CD14-positive monocyte (primary cell): ENCODE measurements around the gene XRCC5. TPM values are rescaled to one million over a fixed set of nuclear protein-coding genes. Genes with fewer than 3 reads are reported as not detected.

Experiments
- DNase-seq, 3 donors: peaks; one replicate each; pipeline ENCODE4 v3.0.0-alpha.2; 2011 to 2022
- H2AFZ ChIP-seq: 2 replicates; pipeline ENCODE4 v1.6.0; 2012; ENCODE audit warnings: mild to moderate bottlenecking, low read depth, low read length, inconsistent platforms; ENCODE audit not compliant: insufficient read depth, poor library complexity, severe bottlenecking
- H3K27ac ChIP-seq, 2 donors: 1 replicate in 1 of 2; 2 replicates in 1 of 2; pipeline ENCODE4 v1.5.1; 2012 to 2013; ENCODE audit warnings: low read length in 2 of 2, control low read depth in 1 of 2, inconsistent platforms in 1 of 2, low read depth in 1 of 2, mild to moderate bottlenecking in 1 of 2
- H3K27me3 ChIP-seq, 2 donors: one replicate each; pipeline versions ENCODE4 v1.6.0 to v1.6.1; 2011 to 2013; ENCODE audit warnings: low read length in 2 of 2; ENCODE audit not compliant: control insufficient read depth in 2 of 2, insufficient read depth in 2 of 2
- H3K36me3 ChIP-seq, 2 donors: replicated peaks in 1 of 2; 1 replicate in 1 of 2; 2 replicates in 1 of 2; pipeline versions ENCODE4 v1.5.1 to v1.6.1; 2012 to 2013; ENCODE audit warnings: low read length in 2 of 2, control low read depth in 1 of 2, inconsistent platforms in 1 of 2, mild to moderate bottlenecking in 1 of 2; ENCODE audit not compliant: insufficient read depth in 2 of 2, control insufficient read depth in 1 of 2
- H3K4me1 ChIP-seq, 2 donors: 1 replicate in 1 of 2; 2 replicates in 1 of 2; pipeline versions ENCODE4 v1.5.1 to v1.6.1; 2012 to 2013; ENCODE audit warnings: low read length in 2 of 2, control low read depth in 1 of 2, inconsistent platforms in 1 of 2, mild to moderate bottlenecking in 1 of 2, moderate library complexity in 1 of 2; ENCODE audit not compliant: insufficient read depth in 2 of 2, control insufficient read depth in 1 of 2
- H3K4me2 ChIP-seq: replicated peaks from 2 replicates; pipeline ENCODE3; 2012; ENCODE audit warnings: low read length, moderate library complexity, mild to moderate bottlenecking; ENCODE audit not compliant: poor library complexity, severe bottlenecking; ENCODE audit errors: extremely low read depth
- H3K4me3 ChIP-seq, 3 experiments: fragments of 200-600 bp in 1 of 3; sonication (generic) in 1 of 3; replicated peaks in 1 of 3; 1 replicate in 2 of 3; 2 replicates in 1 of 3; pipeline ENCODE4 v1.5.1; 2011 to 2013; ENCODE audit warnings: low read length in 3 of 3, mild to moderate bottlenecking in 3 of 3, control low read depth in 2 of 3, low read depth in 2 of 3, inconsistent platforms in 1 of 3, moderate library complexity in 1 of 3
- H3K79me2 ChIP-seq: 2 replicates; pipeline ENCODE4 v1.6.0; 2012; ENCODE audit warnings: mild to moderate bottlenecking, control low read depth, inconsistent platforms, low read length, moderate library complexity; ENCODE audit not compliant: insufficient read depth
- H3K9ac ChIP-seq: 2 replicates; pipeline ENCODE4 v1.6.0; 2017; ENCODE audit warnings: low read length, mild to moderate bottlenecking; ENCODE audit not compliant: insufficient read depth, poor library complexity, severe bottlenecking
- H3K9me3 ChIP-seq, 2 donors: replicated peaks in 1 of 2; 1 replicate in 1 of 2; 2 replicates in 1 of 2; pipeline versions ENCODE4 v1.5.1 to v1.6.1; 2012 to 2013; ENCODE audit warnings: low read length in 2 of 2, control low read depth in 1 of 2; ENCODE audit not compliant: control insufficient read depth in 1 of 2, insufficient read depth in 1 of 2
- H4K20me1 ChIP-seq: 2 replicates; pipeline ENCODE4 v1.6.0; 2012; ENCODE audit warnings: mild to moderate bottlenecking, low read length, control low read depth, moderate library complexity; ENCODE audit not compliant: insufficient read depth
- H3K27ac Mint-ChIP-seq, 7 donors: one replicate each; pipeline ENCODE4 v1.8.0; 2020; ENCODE audit warnings: mild to moderate bottlenecking in 7 of 7, mixed read lengths in 7 of 7, moderate library complexity in 6 of 7, inconsistent platforms in 2 of 7
- H3K27me3 Mint-ChIP-seq, 3 donors: one replicate each; pipeline ENCODE4 v1.8.0; 2021 to 2022; ENCODE audit warnings: low read depth in 3 of 3, mild to moderate bottlenecking in 3 of 3, mixed read lengths in 3 of 3, moderate library complexity in 3 of 3, inconsistent platforms in 1 of 3
- H3K36me3 Mint-ChIP-seq, 2 donors: one replicate each; pipeline ENCODE4 v1.8.0; 2020; ENCODE audit warnings: mixed read lengths in 2 of 2, inconsistent platforms in 1 of 2, mild to moderate bottlenecking in 1 of 2
- H3K4me1 Mint-ChIP-seq: one replicate; pipeline ENCODE4 v1.8.0; 2020; ENCODE audit warnings: mild to moderate bottlenecking, mixed read lengths
- H3K4me3 Mint-ChIP-seq, 2 donors: one replicate each; pipeline ENCODE4 v1.8.0; 2020; ENCODE audit warnings: mild to moderate bottlenecking in 2 of 2, mixed read lengths in 2 of 2, moderate library complexity in 1 of 2
- H3K9me3 Mint-ChIP-seq, 7 donors: one replicate each; pipeline ENCODE4 v1.8.0; 2020 to 2022; ENCODE audit warnings: mixed read lengths in 7 of 7, mild to moderate bottlenecking in 6 of 7, moderate library complexity in 6 of 7, inconsistent platforms in 2 of 7
- WGBS: methylation state at CpG from one replicate; pipeline ENCODE4 v1.1.5; 2013; ENCODE audit warnings: missing lambda C conversion rate; ENCODE audit not compliant: insufficient coverage; 5-methylcytosine and 5-hydroxymethylcytosine counted together
- intact Hi-C, 2 donors: fragments of 100-400 bp; cut with micrococcal nuclease; formaldehyde crosslinking; loops; one replicate each; pipeline versions ENCODE4 v1.15.0 to v1.15.1; 2023
- polyA plus RNA-seq, 3 donors: library from polyadenylated mRNA; depleted of rRNA in 1 of 3; unstranded in 2 of 3; stranded (reverse) in 1 of 3; fragments of 300-500 nt in 2 of 3; fragments of >200 nt in 1 of 3; fragmentation: Illumina TruSeq in 2 of 3; gene quantifications; 1 replicate in 2 of 3; 2 replicates in 1 of 3; pipeline ENCODE4 v1.2.3, GENCODE V29; 2012 to 2021
- TF ChIP-seq, protein P1 (sequence below): fragments of 200-600 bp; IDR thresholded peaks from one replicate; pipeline ENCODE4 v1.8.0; 2022; ENCODE audit warnings: antibody characterized with exemption, mild to moderate bottlenecking

XRCC5 gene
- polyA plus RNA-seq, 3 donors: 55.3 to 281 (median 258) TPM

DNA sequence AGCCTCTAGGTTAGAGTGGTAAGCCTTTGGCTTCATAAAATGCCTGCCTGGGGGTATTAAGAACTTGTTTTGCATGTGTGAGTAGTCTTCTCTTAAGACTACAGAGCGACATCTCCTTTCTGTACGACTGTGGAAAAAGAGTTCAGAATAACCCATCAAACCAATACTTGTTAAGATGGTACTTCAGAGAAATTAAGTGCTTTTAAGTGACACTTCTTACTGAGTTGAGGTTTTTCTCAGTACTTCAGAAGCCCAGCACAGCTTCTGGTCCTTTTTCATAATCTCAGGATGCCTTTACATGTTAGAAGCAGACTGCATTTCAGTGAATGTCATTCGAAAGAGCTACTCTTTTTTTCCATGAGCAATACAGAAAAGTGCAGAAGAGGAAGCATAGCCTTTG lies 10.8 kb downstream of the XRCC5 start:
- Histone ChIP-seq H3K4me2 (no peak overlapping the region), H3K9ac (no peak overlapping the region), H3K79me2 (peaks cover 90% of the 10 kb centered on the region), H3K36me3 (peaks cover 90 to 91% of the 10 kb centered on the region in 2 donors), H2AFZ (no peak overlapping the region), H3K9me3 (no peaks in the 10 kb centered on the region), H3K4me1 (peaks cover 5 to 9% of the 10 kb centered on the region in 2 donors), H4K20me1 (peaks cover 65% of the 10 kb centered on the region), H3K27ac (no peak overlapping the region), H3K27me3 (no peaks in the 10 kb centered on the region), H3K4me3 (no peak overlapping the region)
- no peaks in the 10 kb centered on the region for H3K9me3 Mint-ChIP-seq
- intact Hi-C loops: loop anchor here (5.0 to 10.0 kb wide), 2 partner anchors 292 to 295 kb away; partner anchors contain the start of gene SMARCAL1 (in 2 of the 2)
- no peak for DNase-seq
- peaks cover 77 to 90% of the 10 kb centered on the region in 2 donors for H3K36me3 Mint-ChIP-seq
- no peak overlapping the region for H3K4me3 Mint-ChIP-seq
- no peaks in the 10 kb centered on the region for H3K27me3 Mint-ChIP-seq
- TF ChIP-seq, protein P1, sequence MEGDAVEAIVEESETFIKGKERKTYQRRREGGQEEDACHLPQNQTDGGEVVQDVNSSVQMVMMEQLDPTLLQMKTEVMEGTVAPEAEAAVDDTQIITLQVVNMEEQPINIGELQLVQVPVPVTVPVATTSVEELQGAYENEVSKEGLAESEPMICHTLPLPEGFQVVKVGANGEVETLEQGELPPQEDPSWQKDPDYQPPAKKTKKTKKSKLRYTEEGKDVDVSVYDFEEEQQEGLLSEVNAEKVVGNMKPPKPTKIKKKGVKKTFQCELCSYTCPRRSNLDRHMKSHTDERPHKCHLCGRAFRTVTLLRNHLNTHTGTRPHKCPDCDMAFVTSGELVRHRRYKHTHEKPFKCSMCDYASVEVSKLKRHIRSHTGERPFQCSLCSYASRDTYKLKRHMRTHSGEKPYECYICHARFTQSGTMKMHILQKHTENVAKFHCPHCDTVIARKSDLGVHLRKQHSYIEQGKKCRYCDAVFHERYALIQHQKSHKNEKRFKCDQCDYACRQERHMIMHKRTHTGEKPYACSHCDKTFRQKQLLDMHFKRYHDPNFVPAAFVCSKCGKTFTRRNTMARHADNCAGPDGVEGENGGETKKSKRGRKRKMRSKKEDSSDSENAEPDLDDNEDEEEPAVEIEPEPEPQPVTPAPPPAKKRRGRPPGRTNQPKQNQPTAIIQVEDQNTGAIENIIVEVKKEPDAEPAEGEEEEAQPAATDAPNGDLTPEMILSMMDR: no peak
- no peak overlapping the region for H3K27ac Mint-ChIP-seq
- no CpG with 5 or more reads among the region's 3 CpGs for WGBS
- peaks cover 10% of the 10 kb centered on the region for H3K4me1 Mint-ChIP-seq

DNA sequence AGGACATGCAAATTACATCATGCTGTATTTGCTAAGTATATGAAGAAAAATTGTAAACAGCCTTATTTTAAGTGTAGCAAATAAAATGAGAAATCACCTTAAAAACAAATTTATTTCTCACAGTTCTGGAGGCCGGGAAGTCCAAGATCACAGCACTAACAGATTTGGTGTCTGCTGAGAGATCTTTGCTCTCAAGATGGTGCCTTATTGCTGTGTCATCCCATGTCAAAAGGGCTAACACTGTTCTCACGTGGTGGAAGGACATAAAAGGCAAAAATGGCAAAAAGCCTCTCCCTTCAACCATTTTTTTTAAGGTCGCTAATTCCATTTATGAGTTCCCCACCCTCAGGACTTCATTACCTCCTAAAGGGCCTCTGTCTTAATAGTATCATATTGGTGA lies 12.1 kb downstream of the XRCC5 start:
- Histone ChIP-seq H3K9ac (no peak overlapping the region), H3K9me3 (no peaks in the 10 kb centered on the region), H3K4me2 (no peak overlapping the region), H3K4me3 (no peak overlapping the region), H3K36me3 (peaks cover 99 to 100% of the 10 kb centered on the region in 2 donors), H3K27me3 (no peaks in the 10 kb centered on the region), H3K4me1 (no peaks in the 10 kb centered on the region), H3K27ac (no peak overlapping the region), H4K20me1 (peaks cover 76% of the 10 kb centered on the region), H3K79me2 (peaks cover 84% of the 10 kb centered on the region), H2AFZ (no peak overlapping the region)
- intact Hi-C loops: no loop called here
- Mint-ChIP-seq H3K27me3 (no peaks in the 10 kb centered on the region), H3K27ac (peak overlapping the region in 2 of 7 donors; percentile 74 to 78), H3K36me3 (peaks cover 87 to 100% of the 10 kb centered on the region in 2 donors), H3K4me1 (peaks cover 6% of the 10 kb centered on the region), H3K4me3 (no peak overlapping the region), H3K9me3 (no peaks in the 10 kb centered on the region)
- no peak for DNase-seq
- 100% methylated on average over 1 of the region's 3 CpGs for WGBS
- TF ChIP-seq, protein P1: no peak
